ENCODE results near the gene SERPINB12.

The SERPINB12 gene

GRCh38 chr18:63588909-63589308 lies 46.7 kb downstream of the SERPINB12 start:
- DNase-seq (ENCODE audit: low read depth in 1 of 2, low spot score in 1 of 2), result peak in 1 of 2 experiments; percentile 6
- in situ Hi-C loops (cut with HindIII; ENCODE audit: low pct_unique_long_range_greater_than_20kb, low sequenced_read_pairs), result no loop called here

GRCh38 chr18:63590373-63590772 lies 48.2 kb downstream of the SERPINB12 start:
- TF ChIP-seq JUND (IDR thresholded peaks at IDR 0.05; ENCODE audit: low read depth), result no peak
- no peak for DNase-seq (ENCODE audit: low read depth in 1 of 2, low spot score in 1 of 2)
- in situ Hi-C loops (cut with HindIII; ENCODE audit: low pct_unique_long_range_greater_than_20kb, low sequenced_read_pairs), result no loop called here

More at GRCh38 chr18:63588909-63589308, 46.7 kb downstream of the SERPINB12 start:
- no peak for TF ChIP-seq JUND (IDR thresholded peaks at IDR 0.05; ENCODE audit: low read depth)

GRCh38 chr18:63590966-63591695 lies 49.0 kb downstream of the SERPINB12 start:
- no peak for TF ChIP-seq JUND (IDR thresholded peaks at IDR 0.05; ENCODE audit: low read depth)
- no peak for DNase-seq (ENCODE audit: low read depth in 1 of 2, low spot score in 1 of 2)
- in situ Hi-C loops (cut with HindIII; ENCODE audit: low pct_unique_long_range_greater_than_20kb, low sequenced_read_pairs), result no loop called here

GRCh38 chr18:63591725-63592124 lies 49.6 kb downstream of the SERPINB12 start:
- in situ Hi-C loops (cut with HindIII; ENCODE audit: low pct_unique_long_range_greater_than_20kb, low sequenced_read_pairs), result no loop called here
- no peak for TF ChIP-seq JUND (IDR thresholded peaks at IDR 0.05; ENCODE audit: low read depth)
- no peak for DNase-seq (ENCODE audit: low read depth in 1 of 2, low spot score in 1 of 2)

- DNase-seq (ENCODE audit: low read depth in 1 of 2, low spot score in 1 of 2), result no peak
- no peak for TF ChIP-seq JUND (IDR thresholded peaks at IDR 0.05; ENCODE audit: low read depth)
- in situ Hi-C loops (cut with HindIII; ENCODE audit: low pct_unique_long_range_greater_than_20kb, low sequenced_read_pairs), result no loop called here
These were observed 50.3 kb downstream of the SERPINB12 start for GRCh38 chr18:63592471-63592870.

GRCh38 chr18:63596964-63597363 lies 54.8 kb downstream of the SERPINB12 start:
- no peak for DNase-seq (ENCODE audit: low read depth in 1 of 2, low spot score in 1 of 2)
- in situ Hi-C loops (cut with HindIII; ENCODE audit: low pct_unique_long_range_greater_than_20kb, low sequenced_read_pairs), result no loop called here
- TF ChIP-seq JUND (IDR thresholded peaks at IDR 0.05; ENCODE audit: low read depth), result no peak

- DNase-seq (ENCODE audit: low read depth in 1 of 2, low spot score in 1 of 2), result no peak
- in situ Hi-C loops (cut with HindIII; ENCODE audit: low pct_unique_long_range_greater_than_20kb, low sequenced_read_pairs), result no loop called here
- TF ChIP-seq JUND (IDR thresholded peaks at IDR 0.05; ENCODE audit: low read depth), result no peak
These were observed 61.2 kb downstream of the SERPINB12 start for GRCh38 chr18:63603355-63603754.

- DNase-seq (ENCODE audit: low read depth in 1 of 2, low spot score in 1 of 2), result no peak
- in situ Hi-C loops (cut with HindIII; ENCODE audit: low pct_unique_long_range_greater_than_20kb, low sequenced_read_pairs), result no loop called here
- no peak for TF ChIP-seq JUND (IDR thresholded peaks at IDR 0.05; ENCODE audit: low read depth)
These were observed 61.6 kb downstream of the SERPINB12 start for GRCh38 chr18:63603772-63604171.

GRCh38 chr18:63604791-63605567 lies 62.8 kb downstream of the SERPINB12 start:
- no peak for DNase-seq (ENCODE audit: low read depth in 1 of 2, low spot score in 1 of 2)
- in situ Hi-C loops (cut with HindIII; ENCODE audit: low pct_unique_long_range_greater_than_20kb, low sequenced_read_pairs), result no loop called here
- TF ChIP-seq JUND (IDR thresholded peaks at IDR 0.05; ENCODE audit: low read depth), result no peak

- in situ Hi-C loops (cut with HindIII; ENCODE audit: low pct_unique_long_range_greater_than_20kb, low sequenced_read_pairs), result no loop called here
- DNase-seq (ENCODE audit: low read depth in 1 of 2, low spot score in 1 of 2), result no peak
- no peak for TF ChIP-seq JUND (IDR thresholded peaks at IDR 0.05; ENCODE audit: low read depth)
These were observed 64.4 kb downstream of the SERPINB12 start for GRCh38 chr18:63606526-63606925.

- TF ChIP-seq JUND (IDR thresholded peaks at IDR 0.05; ENCODE audit: low read depth), result no peak
- in situ Hi-C loops (cut with HindIII; ENCODE audit: low pct_unique_long_range_greater_than_20kb, low sequenced_read_pairs), result no loop called here
- DNase-seq (ENCODE audit: low read depth in 1 of 2, low spot score in 1 of 2), result no peak
These were observed 71.3 kb downstream of the SERPINB12 start for GRCh38 chr18:63613420-63613819.

GRCh38 chr18:63617049-63617914 lies 75.1 kb downstream of the SERPINB12 start:
- TF ChIP-seq JUND (IDR thresholded peaks at IDR 0.05; ENCODE audit: low read depth), result no peak
- no peak for DNase-seq (ENCODE audit: low read depth in 1 of 2, low spot score in 1 of 2)
- in situ Hi-C loops (cut with HindIII; ENCODE audit: low pct_unique_long_range_greater_than_20kb, low sequenced_read_pairs), result no loop called here

- no peak for TF ChIP-seq JUND (IDR thresholded peaks at IDR 0.05; ENCODE audit: low read depth)
- DNase-seq (ENCODE audit: low read depth in 1 of 2, low spot score in 1 of 2), result no peak
- in situ Hi-C loops (cut with HindIII; ENCODE audit: low pct_unique_long_range_greater_than_20kb, low sequenced_read_pairs), result no loop called here
These were observed 75.7 kb downstream of the SERPINB12 start for GRCh38 chr18:63617915-63618234.
